K562 (cell line): ENCODE data around the gene SLBP. TPM values are rescaled to one million over a fixed set of nuclear protein-coding genes. Genes with fewer than 3 reads are reported as not detected.

Experiments used
- ATAC-seq: fragments of 200-7000 bp; cut with Tn5 transposase; 3 replicates; pipeline ENCODE4 v1.9.1; 2020; ENCODE audit warnings: moderate library complexity
- BruUV-seq: library from RNA; stranded (reverse); fragments of 400-500 nt; replicated peaks from 2 replicates; lab custom pipeline; 2021; lab: Mats Ljungman, UMichigan
- CTCF ChIA-PET: fragments of 300-600 bp; formaldehyde crosslinking; extraction: SDS; loops from one replicate; lab custom pipeline; 2021; ENCODE audit warnings: low intra/inter-chr PET ratio; lab: Yijun Ruan, JAX
- POLR2A ChIA-PET: fragments of 300-600, 350-650 bp; sonication (Branson Sonifier 250); formaldehyde crosslinking; extraction: SDS; loops from one replicate; lab custom pipeline; 2021; ENCODE audit warnings: antibody characterized with exemption, inconsistent platforms; lab: Yijun Ruan, JAX
- DNase-seq, 4 experiments: peaks; one replicate each; pipeline versions ENCODE4 v3.0.0 to v3.0.0-alpha.2; 2011 to 2018; ENCODE audit warnings: low spot score in 3 of 4, mixed read lengths in 3 of 4; ENCODE audit errors: extremely low read depth in 1 of 4
- FAIRE-seq: peaks from 2 replicates; lab custom pipeline; 2011; peaks lifted over from hg19 to GRCh38; lab: Jason Lieb, UNC
- H2AFZ ChIP-seq: 2 replicates; pipeline ENCODE4 v1.6.0; 2011; ENCODE audit warnings: low read depth, low read length, control low read depth, inconsistent platforms
- H3K27ac ChIP-seq: fragments of 200-600 bp; 3 replicates; pipeline ENCODE4 v1.8.0; 2011; ENCODE audit warnings: low read depth, mild to moderate bottlenecking, control low read depth, inconsistent platforms, low read length, moderate library complexity, mixed read lengths; ENCODE audit errors: extremely low read depth
- H3K27me3 ChIP-seq, 2 experiments: fragments of 300-600 bp in 1 of 2; 2 replicates in 1 of 2; 3 replicates in 1 of 2; pipeline versions ENCODE4 v1.6.0 to v1.8.0; 2011; ENCODE audit warnings: inconsistent platforms in 2 of 2, low read length in 2 of 2, mild to moderate bottlenecking in 1 of 2, mixed read lengths in 1 of 2, moderate library complexity in 1 of 2; ENCODE audit not compliant: control insufficient read depth in 2 of 2, insufficient read depth in 2 of 2
- H3K36me3 ChIP-seq: fragments of 300-600 bp; 3 replicates; pipeline ENCODE4 v1.8.0; 2011; ENCODE audit warnings: mild to moderate bottlenecking, low read length, inconsistent platforms; ENCODE audit not compliant: control insufficient read depth, insufficient read depth
- H3K4me1 ChIP-seq, 2 experiments: fragments of 200-600 bp in 1 of 2; replicated peaks in 1 of 2; 2 replicates in 1 of 2; 3 replicates in 1 of 2; pipeline versions ENCODE4 v1.5.1 to v1.8.0; 2011; ENCODE audit warnings: inconsistent platforms in 2 of 2, low read length in 2 of 2, mild to moderate bottlenecking in 1 of 2, mixed read lengths in 1 of 2, moderate library complexity in 1 of 2; ENCODE audit not compliant: control insufficient read depth in 2 of 2, insufficient read depth in 2 of 2
- H3K4me2 ChIP-seq: 2 replicates; pipeline ENCODE4 v1.6.1; 2011; ENCODE audit warnings: low read length, control low read depth, inconsistent platforms, mixed read lengths; ENCODE audit not compliant: insufficient read depth
- H3K4me3 ChIP-seq: fragments of 200-600 bp; sonication (generic), shearing (Covaris generic); 2 replicates; pipeline ENCODE4 v1.5.1; 2016; ENCODE audit warnings: control low read depth, inconsistent platforms
- H3K79me2 ChIP-seq: fragments of 200-600 bp; 3 replicates; pipeline ENCODE4 v1.8.0; 2011; ENCODE audit warnings: low read length, inconsistent platforms; ENCODE audit not compliant: control insufficient read depth, insufficient read depth
- H3K9ac ChIP-seq, 2 experiments: 2 replicates each; pipeline versions ENCODE4 v1.6.0 to v1.6.1; 2011; ENCODE audit warnings: low read depth in 2 of 2, low read length in 2 of 2, control low read depth in 1 of 2, inconsistent platforms in 1 of 2, mild to moderate bottlenecking in 1 of 2, mixed read lengths in 1 of 2; ENCODE audit not compliant: insufficient read depth in 1 of 2
- H3K9me1 ChIP-seq: one replicate; pipeline ENCODE4 v1.6.0; 2011; ENCODE audit warnings: inconsistent platforms, mild to moderate bottlenecking, low read length, moderate library complexity; ENCODE audit not compliant: control insufficient read depth, insufficient read depth
- H3K9me3 ChIP-seq: replicated peaks from 2 replicates; pipeline ENCODE4 v1.5.1; 2011; ENCODE audit warnings: low read depth, low read length, inconsistent platforms; ENCODE audit not compliant: control insufficient read depth, insufficient read depth
- H4K20me1 ChIP-seq: replicated peaks from 2 replicates; pipeline ENCODE4 v1.6.1; 2011; ENCODE audit warnings: low read length, inconsistent platforms, mixed read lengths; ENCODE audit not compliant: control insufficient read depth, insufficient read depth
- AFF4 ChIP-seq: sonication (generic); formaldehyde crosslinking; IDR thresholded peaks from 2 replicates; pipeline ENCODE4 v1.8.0; 2023; ENCODE audit warnings: mild to moderate bottlenecking, missing genetic modification reagents
- CAMTA2 ChIP-seq: fragments of 250-450 bp; sonication (Bioruptor Pico); conservative IDR thresholded peaks from 2 replicates; pipeline ENCODE4 v1.5.1; 2022
- CBFA2T2 ChIP-seq: fragments of 450-650 bp; conservative IDR thresholded peaks from 2 replicates; pipeline ENCODE4 v1.6.1; 2017; ENCODE audit warnings: mild to moderate bottlenecking
- E2F6 ChIP-seq, 2 experiments: IDR thresholded peaks; 2 replicates each; pipeline ENCODE4 v1.6.1; 2011; ENCODE audit warnings: borderline replicate concordance in 1 of 2, control low read depth in 1 of 2, low read depth in 1 of 2, low read length in 1 of 2, mild to moderate bottlenecking in 1 of 2, mixed read lengths in 1 of 2, moderate library complexity in 1 of 2; ENCODE audit not compliant: insufficient read depth in 1 of 2, insufficient read length in 1 of 2, poor library complexity in 1 of 2, severe bottlenecking in 1 of 2; ENCODE audit errors: extremely low read depth in 1 of 2
- FOXK1 ChIP-seq: sonication (generic); formaldehyde crosslinking; IDR thresholded peaks from 2 replicates; pipeline ENCODE4 v1.8.0; 2022; ENCODE audit warnings: missing genetic modification reagents, mild to moderate bottlenecking, borderline replicate concordance
- GTF2E2 ChIP-seq: fragments of 200-800 bp; sonication (Bioruptor generic); IDR thresholded peaks from 2 replicates; pipeline ENCODE4 v1.6.1; 2016; ENCODE audit warnings: missing genetic modification characterization, missing compliant biosample characterization
- TFAP4 ChIP-seq: sonication (generic); formaldehyde crosslinking; IDR thresholded peaks from 2 replicates; pipeline ENCODE4 v1.8.0; 2022; ENCODE audit warnings: missing genetic modification reagents, mild to moderate bottlenecking, moderate library complexity, borderline replicate concordance
- WGBS: fragments of 100-300 bp; shearing (Covaris generic); methylation state at CpG from one replicate; pipeline ENCODE4 v1.1.6; 2016; ENCODE audit warnings: low coverage, mixed read lengths; ENCODE audit not compliant: insufficient coverage; ENCODE audit errors: missing lambda C conversion rate; 5-methylcytosine and 5-hydroxymethylcytosine counted together
- in situ Hi-C: fragments of 300-500 bp; cut with MboI; formaldehyde crosslinking; loops from 4 replicates; pipeline ENCODE4 v1.15.0; 2018; ENCODE audit warnings: inconsistent platforms, mixed read lengths
- intact Hi-C: fragments of 100-400 bp; cut with micrococcal nuclease; formaldehyde crosslinking; loops from 2 replicates; pipeline ENCODE4 v1.14.2; 2022
- polyA plus RNA-seq, 8 experiments: library from polyadenylated mRNA; depleted of rRNA in 4 of 8; stranded (reverse) in 5 of 8; unstranded in 3 of 8; fragments of >200 nt; fragmentation: Nextera tagmentation in 2 of 8; fragmentation: Illumina TruSeq in 1 of 8; extraction: Ambion mirVana in 2 of 8; extraction: Trizol in 1 of 8; gene quantifications; 2 replicates each; pipeline versions ENCODE4 v1.2.1 to v1.2.3, GENCODE V29; 2011 to 2014; ENCODE audit warnings: inconsistent platforms in 1 of 8, missing spikeins in 1 of 8
- total RNA-seq, 7 experiments: library from RNA; depleted of rRNA in 6 of 7; stranded (reverse); fragments of >200 nt in 6 of 7; fragmentation: Illumina TruSeq in 2 of 7; extraction: Trizol in 2 of 7; gene quantifications; 2 replicates each; pipeline versions ENCODE4 v1.2.1 to v1.2.3, GENCODE V29; 2011 to 2021; ENCODE audit warnings: low replicate concordance in 1 of 7
- TF ChIP-seq, protein P1 (sequence below), 2 experiments: fragments of 450-650 bp; conservative IDR thresholded peaks; 2 replicates each; pipeline ENCODE4 v1.6.1; 2017; ENCODE audit warnings: mild to moderate bottlenecking in 2 of 2, moderate library complexity in 2 of 2

The SLBP gene
- total and polyA plus RNA-seq, 9 of the 15 experiments (the other 6 are each of a cell fraction or from before 2014, with no cell fraction given), result 49.4 to 221 (median 162) TPM

DNA sequence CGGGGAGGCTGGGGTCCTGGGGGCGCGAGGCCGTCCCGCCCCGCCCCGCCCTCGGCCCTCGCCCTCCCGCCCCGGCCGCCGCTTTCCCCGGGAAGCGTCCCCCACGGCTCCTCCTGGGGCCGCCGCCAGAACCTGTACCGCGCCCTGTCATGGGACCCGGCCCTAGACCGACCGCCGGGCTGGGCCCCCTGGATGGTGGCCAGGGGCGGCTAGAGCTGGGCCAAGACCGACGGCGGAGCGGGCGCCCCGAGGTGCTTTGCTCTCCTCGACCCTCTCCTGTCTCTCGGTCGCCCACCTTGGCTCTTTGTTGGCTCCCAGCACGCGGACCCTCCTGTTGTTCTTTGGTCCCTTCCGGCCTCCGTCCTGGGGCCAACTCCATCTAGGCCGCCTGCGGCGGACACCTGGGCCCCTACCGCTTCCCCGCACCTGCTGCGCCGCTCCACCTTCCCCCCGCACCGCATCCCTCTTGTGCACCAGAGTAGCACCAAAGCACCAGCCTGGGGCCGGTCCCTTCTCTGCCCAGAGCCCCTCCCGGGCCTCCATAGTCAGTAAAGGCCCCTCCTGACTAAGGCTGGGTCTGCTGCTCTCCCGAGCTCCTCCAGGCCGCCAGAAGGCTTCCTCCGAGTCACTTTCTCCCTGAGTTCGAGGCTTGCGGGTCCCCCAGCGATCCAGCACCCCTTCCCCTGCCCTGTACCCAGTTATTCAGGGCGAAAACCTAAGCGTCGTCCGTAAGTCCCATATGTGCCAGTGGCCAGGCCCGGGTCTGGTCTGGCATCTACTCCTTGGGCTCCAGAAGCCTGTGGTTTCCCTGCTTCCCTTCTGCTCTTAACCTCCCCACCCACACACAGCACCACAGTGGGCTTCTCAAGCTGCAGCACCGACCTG is 9.8 kb upstream of the SLBP start:
- H3K27ac ChIP-seq, result peak overlapping the region; percentile 95
- peak overlapping the region; percentile 77 for H3K4me2 ChIP-seq
- H4K20me1 ChIP-seq, result peaks cover 14% of the 10 kb centered on the region
- ChIA-PET CTCF (no interaction called here), POLR2A (interaction anchor here (0.6 to 4.7 kb wide), 10 partner anchors 8 to 94 kb away, joined by 3 to 32 read pairs (median 5); partner anchors contain the start of gene SLBP)
- in situ Hi-C loops, result no loop called here
- peaks cover 63% of the 10 kb centered on the region; the same call in 2 of the 3 replicates for H3K36me3 ChIP-seq
- DNase-seq, result peak in 3 of 4 experiments; percentile 47 to 75 (median 74)
- peaks cover 84% of the 10 kb centered on the region for H3K79me2 ChIP-seq
- H3K9me1 ChIP-seq, result no peaks in the 10 kb centered on the region
- no peaks in the 10 kb centered on the region for H3K27me3 ChIP-seq
- H3K9me3 ChIP-seq, result no peaks in the 10 kb centered on the region
- no peak for FAIRE-seq
- no TSS peak for BruUV-seq
- intact Hi-C loops, result loop anchor here (10.0 kb wide), 1 partner anchor 367 kb away; no protein-coding TSS in a partner anchor
- H3K4me1 ChIP-seq, result peaks cover 10 to 62% of the 10 kb centered on the region in 2 experiments; a peak in 4 of 5 replicates
- 2% methylated on average over 41 of the region's 61 CpGs for WGBS
- H3K9ac ChIP-seq, result peak overlapping the region; percentile 90 to 95
- ATAC-seq, result peak; percentile 11
- 0 out of 2 replicates have a peak overlapping the region, but pooled peaks have one; percentile 41 for H2AFZ ChIP-seq
- H3K4me3 ChIP-seq, result peak overlapping the region; percentile 98
- peak; percentile 9; the same call in 1 of the 2 replicates for TF ChIP-seq TFAP4 (CRISPR knock-in tag)
- no peak for TF ChIP-seq CBFA2T2
- peak; percentile 67; the same call in 1 of the 2 replicates for TF ChIP-seq AFF4 (CRISPR knock-in tag)
- peak in 1 of 2 experiments; percentile 1 for TF ChIP-seq E2F6 (IDR thresholded peaks at IDR 0.05; ENCODE audit: borderline replicate concordance in 1 of 2, extremely low read depth in 1 of 2, insufficient read depth in 1 of 2, insufficient read length in 1 of 2, low read depth in 1 of 2, low read length in 1 of 2, poor library complexity in 1 of 2, severe bottlenecking in 1 of 2)
- 0 out of 2 replicates have a peak, but pooled peaks have one; percentile 44 for TF ChIP-seq FOXK1
- TF ChIP-seq CAMTA2, result no peak
- TF ChIP-seq, protein P1, sequence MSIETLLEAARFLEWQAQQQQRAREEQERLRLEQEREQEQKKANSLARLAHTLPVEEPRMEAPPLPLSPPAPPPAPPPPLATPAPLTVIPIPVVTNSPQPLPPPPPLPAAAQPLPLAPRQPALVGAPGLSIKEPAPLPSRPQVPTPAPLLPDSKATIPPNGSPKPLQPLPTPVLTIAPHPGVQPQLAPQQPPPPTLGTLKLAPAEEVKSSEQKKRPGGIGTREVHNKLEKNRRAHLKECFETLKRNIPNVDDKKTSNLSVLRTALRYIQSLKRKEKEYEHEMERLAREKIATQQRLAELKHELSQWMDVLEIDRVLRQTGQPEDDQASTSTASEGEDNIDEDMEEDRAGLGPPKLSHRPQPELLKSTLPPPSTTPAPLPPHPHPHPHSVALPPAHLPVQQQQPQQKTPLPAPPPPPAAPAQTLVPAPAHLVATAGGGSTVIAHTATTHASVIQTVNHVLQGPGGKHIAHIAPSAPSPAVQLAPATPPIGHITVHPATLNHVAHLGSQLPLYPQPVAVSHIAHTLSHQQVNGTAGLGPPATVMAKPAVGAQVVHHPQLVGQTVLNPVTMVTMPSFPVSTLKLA (conservative IDR thresholded peaks at IDR 0.05), result peak in 1 of 2 experiments; percentile 12; a peak in 1 of 4 replicates
- TF ChIP-seq GTF2E2, result no peak
